WERI-Rb-1 (cell line): Measurements from ENCODE around the gene RASD1.
A peak's percentile ranks its signal among the peaks of the same experiment; 100 is the strongest.

Source experiments
- DNase-seq: peaks from one replicate; pipeline ENCODE4 v3.0.0-alpha.2; 2020
- H3K27ac ChIP-seq: fragments of 250-450 bp; sonication (Bioruptor Pico); 2 replicates; pipeline ENCODE4 v1.5.1; 2020; ENCODE audit warnings: mild to moderate bottlenecking, moderate library complexity
- H3K27me3 ChIP-seq: fragments of 250-450 bp; sonication (Bioruptor Pico); 2 replicates; pipeline ENCODE4 v1.5.1; 2021; ENCODE audit warnings: mild to moderate bottlenecking, low read depth, moderate library complexity; ENCODE audit not compliant: insufficient read depth, severe bottlenecking
- H3K36me3 ChIP-seq: fragments of 250-450 bp; sonication (Bioruptor Pico); 2 replicates; pipeline ENCODE4 v1.5.1; 2020; ENCODE audit warnings: mild to moderate bottlenecking, moderate library complexity
- H3K4me3 ChIP-seq: 2 replicates; pipeline ENCODE4 v1.5.1; 2011; ENCODE audit warnings: low read depth, mild to moderate bottlenecking, control low read depth, low read length
- H3K9me3 ChIP-seq: fragments of 250-450 bp; sonication (Bioruptor Pico); 2 replicates; pipeline ENCODE4 v1.5.1; 2021; ENCODE audit warnings: mild to moderate bottlenecking, moderate library complexity; ENCODE audit not compliant: severe bottlenecking
- TF ChIP-seq, protein P1 (sequence below): IDR thresholded peaks from 2 replicates; pipeline ENCODE4 v1.5.1; 2011; ENCODE audit warnings: low read depth, mild to moderate bottlenecking, control low read depth, inconsistent platforms, low read length

Gene RASD1

DNA sequence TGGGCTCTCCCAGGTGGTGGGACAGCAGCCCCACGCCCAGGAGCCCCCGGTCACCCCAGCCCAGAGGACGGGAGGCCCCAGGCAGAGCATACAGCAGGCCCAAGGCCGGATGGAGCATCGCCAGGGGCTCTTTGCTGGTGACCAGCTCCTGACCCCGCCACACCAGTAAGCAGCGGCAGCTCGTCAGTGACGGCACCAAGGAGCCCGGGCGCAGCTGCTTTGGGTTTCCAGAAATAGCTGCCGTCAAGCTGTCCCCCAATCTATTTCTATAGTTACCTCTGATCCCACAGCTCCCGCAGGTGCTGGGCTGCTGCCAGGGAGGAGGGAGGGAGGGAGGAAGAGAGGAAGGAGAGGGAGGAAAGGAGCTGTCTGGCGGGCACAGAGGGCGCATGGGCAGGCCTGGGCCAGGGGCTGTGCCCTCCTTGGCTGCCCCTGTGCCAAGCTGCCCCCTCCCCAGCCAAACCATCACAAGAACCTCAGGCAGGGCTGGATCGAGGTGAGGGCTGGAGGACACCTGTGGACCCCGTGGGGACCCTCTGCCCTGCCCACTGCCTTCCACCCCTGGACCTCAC is 10.8 kb upstream of the RASD1 start:
- H3K27me3 ChIP-seq: no peaks in the 10 kb centered on the region
- H3K4me3 ChIP-seq: no peak overlapping the region
- peak overlapping the region; percentile 33 for H3K27ac ChIP-seq
- no peak for DNase-seq
- TF ChIP-seq, protein P1, sequence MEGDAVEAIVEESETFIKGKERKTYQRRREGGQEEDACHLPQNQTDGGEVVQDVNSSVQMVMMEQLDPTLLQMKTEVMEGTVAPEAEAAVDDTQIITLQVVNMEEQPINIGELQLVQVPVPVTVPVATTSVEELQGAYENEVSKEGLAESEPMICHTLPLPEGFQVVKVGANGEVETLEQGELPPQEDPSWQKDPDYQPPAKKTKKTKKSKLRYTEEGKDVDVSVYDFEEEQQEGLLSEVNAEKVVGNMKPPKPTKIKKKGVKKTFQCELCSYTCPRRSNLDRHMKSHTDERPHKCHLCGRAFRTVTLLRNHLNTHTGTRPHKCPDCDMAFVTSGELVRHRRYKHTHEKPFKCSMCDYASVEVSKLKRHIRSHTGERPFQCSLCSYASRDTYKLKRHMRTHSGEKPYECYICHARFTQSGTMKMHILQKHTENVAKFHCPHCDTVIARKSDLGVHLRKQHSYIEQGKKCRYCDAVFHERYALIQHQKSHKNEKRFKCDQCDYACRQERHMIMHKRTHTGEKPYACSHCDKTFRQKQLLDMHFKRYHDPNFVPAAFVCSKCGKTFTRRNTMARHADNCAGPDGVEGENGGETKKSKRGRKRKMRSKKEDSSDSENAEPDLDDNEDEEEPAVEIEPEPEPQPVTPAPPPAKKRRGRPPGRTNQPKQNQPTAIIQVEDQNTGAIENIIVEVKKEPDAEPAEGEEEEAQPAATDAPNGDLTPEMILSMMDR: no peak
- no peaks in the 10 kb centered on the region; the same call in 1 of the 2 replicates for H3K36me3 ChIP-seq
- no peaks in the 10 kb centered on the region for H3K9me3 ChIP-seq

DNA sequence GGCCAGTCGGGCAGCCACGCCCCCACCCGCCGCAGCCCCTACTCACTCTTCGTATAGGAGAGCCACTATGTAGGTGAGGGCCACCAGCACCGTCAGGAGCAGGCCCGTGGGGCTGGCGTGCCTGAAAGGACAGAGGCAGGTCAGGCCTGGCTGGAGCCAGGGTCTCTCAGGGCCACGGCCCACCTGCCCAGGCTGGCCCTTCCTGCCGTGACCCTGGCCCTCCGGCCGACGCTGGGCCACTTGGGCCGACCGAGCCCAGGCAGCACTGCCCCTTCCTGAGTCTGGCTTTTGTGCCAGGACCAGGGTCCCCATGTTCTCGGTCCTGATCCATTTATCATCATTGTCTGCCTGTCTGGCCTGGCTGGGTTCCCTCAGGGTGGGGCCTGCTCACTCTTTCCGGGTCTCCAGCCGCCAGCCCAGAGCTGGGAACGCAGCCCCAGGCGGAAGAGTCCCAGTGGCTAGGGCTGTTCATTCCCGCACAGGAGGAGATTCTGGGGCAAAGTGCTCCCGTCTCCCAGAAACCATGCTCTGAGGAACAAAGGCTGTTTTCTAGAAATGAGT is 10.1 kb upstream of the RASD1 start:
- H3K4me3 ChIP-seq: no peak overlapping the region
- TF ChIP-seq, protein P1: no peak
- no peak overlapping the region; the same call in 1 of the 2 replicates for H3K27ac ChIP-seq

DNA sequence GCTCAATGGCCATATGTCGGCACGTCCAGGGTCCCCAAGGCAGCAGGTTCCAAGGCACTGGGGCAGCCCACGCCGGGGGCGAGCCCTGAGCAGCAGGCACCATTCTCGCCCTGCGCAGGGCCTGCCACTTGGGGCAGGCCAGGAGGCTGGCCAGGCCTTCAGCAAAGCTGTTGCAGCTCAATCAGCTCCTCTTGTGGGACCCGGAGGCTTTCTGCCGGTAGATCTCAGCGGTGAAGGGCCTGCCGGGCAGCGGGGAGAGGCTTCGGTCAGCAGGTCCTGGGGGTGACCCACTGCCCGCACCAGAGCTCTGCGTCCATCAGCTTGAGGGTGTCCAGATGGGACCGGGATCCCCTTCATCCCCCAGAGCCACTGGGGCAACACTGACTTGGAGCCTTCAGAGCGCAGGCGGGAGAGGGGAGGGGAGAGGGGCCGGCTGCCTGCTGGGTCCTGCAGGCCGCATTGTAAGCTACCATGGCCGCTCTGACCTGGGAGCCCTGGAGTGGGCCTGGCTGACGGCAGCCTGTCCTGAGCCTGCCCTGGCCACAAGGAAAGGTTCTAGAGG is 9.5 kb upstream of the RASD1 start:
- DNase-seq: no peak
- Histone ChIP-seq H3K4me3 (no peak overlapping the region), H3K27me3 (no peaks in the 10 kb centered on the region), H3K9me3 (no peaks in the 10 kb centered on the region), H3K36me3 (no peaks in the 10 kb centered on the region; the same call in 1 of the 2 replicates), H3K27ac (no peak overlapping the region; the same call in 1 of the 2 replicates)
- TF ChIP-seq, protein P1: peak; percentile 21; the same call in 1 of the 2 replicates

More for the DNA sequence above, 10.1 kb upstream of the RASD1 start:
- no peaks in the 10 kb centered on the region for H3K9me3 ChIP-seq
- H3K36me3 ChIP-seq: no peaks in the 10 kb centered on the region; the same call in 1 of the 2 replicates
- no peak for DNase-seq
- H3K27me3 ChIP-seq: no peaks in the 10 kb centered on the region

DNA sequence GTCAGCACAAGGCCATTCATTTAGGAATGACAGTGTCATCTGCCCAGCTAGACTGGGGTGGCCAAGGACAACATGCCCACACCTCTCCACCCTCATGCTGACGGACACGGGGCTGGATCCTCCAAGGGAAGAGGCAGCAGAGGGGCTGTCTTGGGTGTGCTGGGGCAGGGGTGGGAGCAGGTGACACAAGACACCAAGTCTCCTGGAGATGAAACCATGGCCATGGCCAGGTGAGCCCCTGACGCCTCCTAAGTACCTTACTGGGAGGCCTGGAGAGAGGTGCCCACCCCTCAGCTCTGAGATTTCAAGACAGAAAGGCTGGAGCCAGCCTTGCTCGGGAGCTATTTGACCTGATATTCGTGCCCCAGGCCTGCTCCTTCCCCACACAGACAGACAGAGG is 9.0 kb upstream of the RASD1 start:
- no peak for DNase-seq
- no peaks in the 10 kb centered on the region; the same call in 1 of the 2 replicates for H3K36me3 ChIP-seq
- no peaks in the 10 kb centered on the region for H3K27me3 ChIP-seq
- TF ChIP-seq, protein P1: no peak
- no peaks in the 10 kb centered on the region for H3K9me3 ChIP-seq
- H3K27ac ChIP-seq: no peak overlapping the region
- no peak overlapping the region for H3K4me3 ChIP-seq

DNA sequence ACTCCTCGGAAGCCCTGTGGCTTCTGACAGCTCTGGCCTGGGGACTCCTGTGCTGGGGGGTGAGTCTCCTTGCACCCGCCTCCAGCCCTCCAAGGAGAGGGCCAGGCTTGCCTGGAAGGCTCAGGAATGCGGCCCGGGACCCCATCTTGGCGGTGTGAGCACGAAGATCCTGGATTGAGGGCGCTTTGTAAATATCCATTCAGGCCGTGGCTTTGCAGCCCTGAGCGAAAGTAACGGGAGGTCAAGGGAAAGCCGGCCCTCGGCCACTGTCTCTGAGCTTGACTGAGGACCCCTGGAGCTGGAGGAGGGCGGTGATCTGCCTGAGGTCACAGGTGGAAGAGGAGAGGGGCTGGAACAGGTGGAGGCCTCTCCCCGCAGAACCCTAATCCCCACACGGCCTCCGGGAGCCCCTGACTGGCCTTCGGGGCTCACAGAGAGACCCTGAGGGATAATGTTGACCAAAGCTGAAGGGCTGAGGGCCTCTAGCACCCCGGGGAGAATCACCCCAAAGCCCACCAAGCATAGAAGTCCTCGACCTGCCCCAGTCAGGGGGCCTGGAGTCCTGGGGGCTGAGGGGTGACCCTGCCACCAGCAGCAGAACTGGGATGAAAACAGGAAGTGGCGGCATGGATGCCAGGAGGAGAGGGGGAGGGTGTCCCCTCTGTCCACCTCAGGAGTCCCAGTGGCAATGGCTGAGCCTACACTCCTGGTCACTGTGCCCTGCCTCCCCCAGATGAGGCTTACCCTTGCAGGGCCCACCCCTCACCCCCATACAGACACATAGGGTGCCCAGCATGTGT is 8.3 kb upstream of the RASD1 start:
- no peak overlapping the region for H3K27ac ChIP-seq
- DNase-seq: no peak
- no peaks in the 10 kb centered on the region for H3K9me3 ChIP-seq
- no peaks in the 10 kb centered on the region for H3K27me3 ChIP-seq
- no peak overlapping the region for H3K4me3 ChIP-seq
- H3K36me3 ChIP-seq: no peaks in the 10 kb centered on the region; the same call in 1 of the 2 replicates
- TF ChIP-seq, protein P1: no peak
